Natural killer cell (primary cell): ENCODE measurements around the gene HOXA7. TPM values are rescaled to one million over a fixed set of nuclear protein-coding genes. Genes with fewer than 3 reads are reported as not detected.

ENCODE experiments used
- ATAC-seq, 3 donors: fragments of 150-1000 bp in 2 of 3; fragments of 200-7000 bp in 1 of 3; cut with Tn5 transposase; 1 replicate in 1 of 3; 2 replicates in 2 of 3; pipeline ENCODE4 v1.10.0; 2021; ENCODE audit warnings: mild to moderate bottlenecking in 2 of 3, moderate library complexity in 2 of 3
- DNase-seq, 2 donors: peaks; one replicate each; pipeline versions ENCODE4 v3.0.0 to v3.0.0-alpha.2; 2013 to 2021; ENCODE audit warnings: mixed read lengths in 1 of 2
- H3K27ac ChIP-seq: one replicate; pipeline ENCODE4 v1.5.1; 2013; ENCODE audit warnings: mild to moderate bottlenecking, low read length
- H3K27me3 ChIP-seq: one replicate; pipeline ENCODE4 v1.6.1; 2013; ENCODE audit warnings: low read length; ENCODE audit not compliant: control insufficient read depth, insufficient read depth
- H3K36me3 ChIP-seq: one replicate; pipeline ENCODE4 v1.6.1; 2013; ENCODE audit warnings: low read length; ENCODE audit not compliant: control insufficient read depth, insufficient read depth
- H3K4me1 ChIP-seq: one replicate; pipeline ENCODE4 v1.6.1; 2013; ENCODE audit warnings: low read length; ENCODE audit not compliant: control insufficient read depth, insufficient read depth
- H3K4me3 ChIP-seq: one replicate; pipeline ENCODE4 v1.5.1; 2013; ENCODE audit warnings: low read length
- H3K9me3 ChIP-seq: one replicate; pipeline ENCODE4 v1.6.1; 2013; ENCODE audit warnings: low read length; ENCODE audit not compliant: control insufficient read depth, insufficient read depth
- H3K27ac Mint-ChIP-seq, 2 donors: one replicate each; pipeline ENCODE4 v1.8.0; 2022; ENCODE audit warnings: mild to moderate bottlenecking in 2 of 2, mixed read lengths in 2 of 2, moderate library complexity in 1 of 2
- H3K27me3 Mint-ChIP-seq, 2 donors: one replicate each; pipeline ENCODE4 v1.8.0; 2022; ENCODE audit warnings: low read depth in 2 of 2, mixed read lengths in 2 of 2
- H3K36me3 Mint-ChIP-seq: one replicate; pipeline ENCODE4 v1.8.0; 2022; ENCODE audit warnings: mixed read lengths
- H3K4me1 Mint-ChIP-seq, 2 donors: one replicate each; pipeline ENCODE4 v1.8.0; 2022; ENCODE audit warnings: mixed read lengths in 2 of 2
- H3K4me3 Mint-ChIP-seq: one replicate; pipeline ENCODE4 v1.8.0; 2022; ENCODE audit warnings: mild to moderate bottlenecking, moderate library complexity, mixed read lengths
- H3K9me3 Mint-ChIP-seq, 2 donors: one replicate each; pipeline ENCODE4 v1.8.0; 2022; ENCODE audit warnings: mixed read lengths in 2 of 2
- WGBS: methylation state at CpG from one replicate; pipeline ENCODE4 v1.1.7; 2013; ENCODE audit warnings: missing lambda C conversion rate; ENCODE audit not compliant: insufficient coverage; 5-methylcytosine and 5-hydroxymethylcytosine counted together
- intact Hi-C: fragments of 100-400 bp; cut with micrococcal nuclease; formaldehyde crosslinking; loops from one replicate; pipeline ENCODE4 v1.14.2; 2022
- total RNA-seq, 4 donors: library from RNA; stranded (reverse); fragments of 120-200 nt in 1 of 4; gene quantifications; one replicate each; pipeline versions ENCODE4 v1.2.3 to v1.2.4, GENCODE V29; 2013 to 2022
- TF ChIP-seq, protein P1 (sequence below): fragments of 200-600 bp; IDR thresholded peaks from one replicate; pipeline ENCODE4 v1.8.0; 2022; ENCODE audit warnings: antibody characterized with exemption

Gene HOXA7
- total RNA-seq, 3 donors from 2014 or later (not counting 1 experiment from before 2014, with no cell fraction given) = not detected

DNA sequence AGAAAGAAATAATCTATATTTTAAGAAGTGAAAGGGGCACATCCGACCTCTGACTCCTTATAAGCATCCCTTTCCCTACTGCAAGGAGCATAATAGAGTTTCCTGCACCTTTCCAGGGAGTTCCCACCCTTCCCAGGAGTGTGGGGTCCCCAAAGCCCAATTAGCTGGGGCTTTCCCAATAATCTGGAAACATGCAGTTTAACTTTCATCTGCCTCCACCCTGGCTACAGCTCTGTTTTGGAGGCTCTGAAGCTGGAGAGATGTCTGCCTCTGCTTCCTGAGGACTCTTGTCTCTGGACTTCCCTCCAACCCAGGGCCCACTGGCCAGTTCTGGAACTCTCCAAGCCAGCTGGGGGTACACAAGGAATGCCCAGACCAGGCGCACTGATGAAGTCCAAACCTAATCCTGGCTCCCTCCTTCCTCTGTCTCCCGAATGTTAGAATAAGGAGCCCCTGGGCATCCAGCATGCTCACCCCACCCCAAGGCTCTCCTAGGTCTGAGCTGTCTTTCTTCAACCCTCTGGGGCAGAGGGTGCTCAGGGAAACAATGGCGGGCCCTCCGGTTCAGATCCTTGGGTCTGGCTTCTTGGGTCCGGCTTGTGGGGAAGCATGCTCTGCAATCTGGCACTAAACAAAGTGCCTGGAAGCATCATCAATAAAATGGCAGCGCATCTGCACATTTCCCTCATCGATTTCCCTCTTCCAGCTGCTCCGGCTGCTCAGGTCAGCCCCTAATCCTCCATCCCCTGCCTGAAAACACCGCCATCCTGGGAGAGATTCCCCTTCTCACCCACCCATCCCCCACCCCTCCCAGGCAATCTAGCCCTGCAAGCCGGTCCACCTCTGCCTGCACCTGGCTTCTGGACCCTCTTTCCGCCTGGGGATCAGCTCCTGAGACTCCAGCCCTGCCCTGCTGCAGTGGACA is 39.3 kb downstream of the HOXA7 start:
- 91% methylated on average over 12 of the region's 12 CpGs for WGBS
- H3K27me3 ChIP-seq = no peaks in the 10 kb centered on the region
- no peaks in the 10 kb centered on the region for H3K9me3 ChIP-seq
- TF ChIP-seq, protein P1, sequence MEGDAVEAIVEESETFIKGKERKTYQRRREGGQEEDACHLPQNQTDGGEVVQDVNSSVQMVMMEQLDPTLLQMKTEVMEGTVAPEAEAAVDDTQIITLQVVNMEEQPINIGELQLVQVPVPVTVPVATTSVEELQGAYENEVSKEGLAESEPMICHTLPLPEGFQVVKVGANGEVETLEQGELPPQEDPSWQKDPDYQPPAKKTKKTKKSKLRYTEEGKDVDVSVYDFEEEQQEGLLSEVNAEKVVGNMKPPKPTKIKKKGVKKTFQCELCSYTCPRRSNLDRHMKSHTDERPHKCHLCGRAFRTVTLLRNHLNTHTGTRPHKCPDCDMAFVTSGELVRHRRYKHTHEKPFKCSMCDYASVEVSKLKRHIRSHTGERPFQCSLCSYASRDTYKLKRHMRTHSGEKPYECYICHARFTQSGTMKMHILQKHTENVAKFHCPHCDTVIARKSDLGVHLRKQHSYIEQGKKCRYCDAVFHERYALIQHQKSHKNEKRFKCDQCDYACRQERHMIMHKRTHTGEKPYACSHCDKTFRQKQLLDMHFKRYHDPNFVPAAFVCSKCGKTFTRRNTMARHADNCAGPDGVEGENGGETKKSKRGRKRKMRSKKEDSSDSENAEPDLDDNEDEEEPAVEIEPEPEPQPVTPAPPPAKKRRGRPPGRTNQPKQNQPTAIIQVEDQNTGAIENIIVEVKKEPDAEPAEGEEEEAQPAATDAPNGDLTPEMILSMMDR = no peak
- no peaks in the 10 kb centered on the region for H3K36me3 ChIP-seq
- Mint-ChIP-seq H3K27me3 (peaks cover 0 to 4% of the 10 kb centered on the region in 2 donors), H3K27ac (no peak overlapping the region), H3K4me3 (no peak overlapping the region), H3K36me3 (no peaks in the 10 kb centered on the region), H3K9me3 (no peaks in the 10 kb centered on the region), H3K4me1 (no peaks in the 10 kb centered on the region)
- ATAC-seq (no peak), DNase-seq (no peak)
- intact Hi-C loops = no loop called here
- H3K27ac ChIP-seq = no peak overlapping the region
- no peak overlapping the region for H3K4me3 ChIP-seq
- H3K4me1 ChIP-seq = no peaks in the 10 kb centered on the region

DNA sequence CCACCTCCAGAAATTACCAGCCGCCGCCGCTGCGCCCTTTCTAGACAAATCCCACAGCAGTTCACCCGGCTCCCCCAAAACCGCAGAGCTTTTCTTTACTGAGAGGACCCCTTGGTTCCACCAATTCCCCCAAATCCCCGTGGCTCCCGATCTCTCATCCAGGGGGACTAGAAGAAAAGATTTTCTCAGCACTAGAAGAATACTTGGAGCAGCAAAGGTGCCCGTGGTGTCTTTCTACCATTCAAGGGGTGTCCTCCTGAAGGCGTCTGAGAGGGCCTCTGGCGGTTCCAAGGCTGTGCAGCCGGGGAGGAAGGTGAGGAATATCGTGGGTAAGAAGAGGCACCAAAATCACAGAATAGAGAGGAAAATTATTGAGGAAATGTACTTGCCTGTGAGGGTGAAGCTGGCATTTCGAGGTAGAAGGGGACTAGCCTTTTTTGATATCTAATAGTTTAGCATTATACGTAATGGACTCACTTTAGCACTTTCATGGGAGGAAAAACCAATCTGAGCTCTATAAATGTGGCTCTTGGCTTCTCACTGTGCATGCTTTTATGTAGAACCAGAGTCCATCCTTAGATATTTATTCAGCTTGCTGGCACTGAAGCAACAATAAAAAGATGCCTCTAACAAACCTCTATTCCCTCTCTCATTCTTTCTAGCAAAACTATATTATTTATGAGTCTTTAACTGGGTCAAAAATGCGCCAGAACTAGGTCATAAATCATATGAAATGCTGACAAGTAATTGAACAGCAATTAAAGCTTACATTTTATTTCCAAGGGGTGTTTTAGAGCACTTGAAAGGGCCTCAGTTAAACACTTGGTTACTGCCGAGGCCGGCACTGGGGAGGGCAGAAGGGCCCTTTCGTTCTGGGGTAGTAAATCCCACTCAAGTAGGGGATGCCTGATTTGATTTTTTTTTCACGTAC is 40.2 kb downstream of the HOXA7 start:
- Mint-ChIP-seq H3K9me3 (no peaks in the 10 kb centered on the region), H3K27ac (no peak overlapping the region), H3K4me3 (no peak overlapping the region), H3K36me3 (no peaks in the 10 kb centered on the region), H3K27me3 (peaks cover 0 to 4% of the 10 kb centered on the region in 2 donors), H3K4me1 (no peaks in the 10 kb centered on the region)
- Histone ChIP-seq H3K36me3 (no peaks in the 10 kb centered on the region), H3K27ac (no peak overlapping the region), H3K4me3 (no peak overlapping the region), H3K4me1 (no peaks in the 10 kb centered on the region), H3K9me3 (no peaks in the 10 kb centered on the region), H3K27me3 (no peaks in the 10 kb centered on the region)
- intact Hi-C loops = no loop called here
- TF ChIP-seq, protein P1 = no peak
- DNase-seq = no peak
- 89% methylated on average over 19 of the region's 20 CpGs for WGBS
- no peak for ATAC-seq

DNA sequence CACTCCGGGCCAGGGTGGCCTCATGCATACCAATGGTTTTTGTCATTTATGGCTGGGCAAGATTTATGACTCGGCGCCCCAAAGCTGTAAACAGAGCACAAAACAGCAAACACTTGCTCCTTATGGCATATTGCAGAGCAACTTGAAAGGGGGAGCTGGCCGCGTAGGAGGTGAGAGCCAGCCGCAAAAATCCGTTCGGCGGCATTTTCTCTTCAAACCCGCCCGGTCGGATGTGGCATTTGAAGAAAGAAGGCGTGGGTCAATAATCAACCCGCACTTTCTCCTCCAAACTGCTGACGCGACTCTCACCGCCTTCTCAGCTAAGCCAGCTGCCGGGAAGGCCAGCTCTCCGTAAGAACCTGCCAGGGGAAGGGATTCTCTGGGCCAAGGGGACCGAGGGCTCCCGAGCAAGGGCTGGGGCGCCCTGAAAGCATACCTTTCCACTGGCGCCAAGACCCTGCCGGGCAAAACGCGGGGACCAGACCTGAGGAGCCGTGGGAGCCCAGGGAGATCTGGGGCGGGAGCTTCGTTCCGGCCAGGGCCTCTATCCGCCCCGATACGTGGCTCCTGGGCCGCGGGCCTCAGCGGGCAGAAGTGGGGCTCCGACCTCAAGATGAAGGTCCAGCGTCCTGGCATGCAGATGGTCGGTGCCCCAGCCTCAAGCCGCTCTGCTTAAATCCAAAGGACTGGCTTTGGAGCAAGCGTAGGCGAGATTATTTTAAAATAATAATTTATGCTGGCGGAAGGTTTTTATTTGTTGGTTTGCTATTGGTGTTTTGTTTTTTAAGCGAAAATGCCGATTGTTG is 41.1 kb downstream of the HOXA7 start:
- H3K9me3 ChIP-seq = no peaks in the 10 kb centered on the region
- TF ChIP-seq, protein P1 = no peak
- no peak overlapping the region for H3K4me3 Mint-ChIP-seq
- no peak overlapping the region for H3K27ac ChIP-seq
- H3K4me1 ChIP-seq = no peaks in the 10 kb centered on the region
- intact Hi-C loops = no loop called here
- H3K36me3 ChIP-seq = no peaks in the 10 kb centered on the region
- no peak overlapping the region for H3K27ac Mint-ChIP-seq
- H3K9me3 Mint-ChIP-seq = no peaks in the 10 kb centered on the region
- no peak overlapping the region for H3K4me3 ChIP-seq
- 95% methylated on average over 45 of the region's 45 CpGs for whole genome bisulfite sequencing
- peaks cover 0 to 4% of the 10 kb centered on the region in 2 donors for H3K27me3 Mint-ChIP-seq
- DNase-seq (no peak), ATAC-seq (no peak)
- no peaks in the 10 kb centered on the region for H3K27me3 ChIP-seq
- no peaks in the 10 kb centered on the region for H3K4me1 Mint-ChIP-seq
- H3K36me3 Mint-ChIP-seq = no peaks in the 10 kb centered on the region
